NCI-H526 treated with DMSO at 0.1 percent for 48 hours (cell line): ENCODE data around the gene USP2.
A peak's percentile ranks its signal among the peaks of the same experiment; 100 is the strongest.
"Not testable (repeated sequence)": the region's sequence is repeated elsewhere in the genome, so short reads cannot be mapped to it uniquely, and the experiment has no call there.

Experiments
- DNase-seq: peaks from one replicate; lab custom pipeline; 2025; lab: John Stamatoyannopoulos, UW

Gene USP2

DNA sequence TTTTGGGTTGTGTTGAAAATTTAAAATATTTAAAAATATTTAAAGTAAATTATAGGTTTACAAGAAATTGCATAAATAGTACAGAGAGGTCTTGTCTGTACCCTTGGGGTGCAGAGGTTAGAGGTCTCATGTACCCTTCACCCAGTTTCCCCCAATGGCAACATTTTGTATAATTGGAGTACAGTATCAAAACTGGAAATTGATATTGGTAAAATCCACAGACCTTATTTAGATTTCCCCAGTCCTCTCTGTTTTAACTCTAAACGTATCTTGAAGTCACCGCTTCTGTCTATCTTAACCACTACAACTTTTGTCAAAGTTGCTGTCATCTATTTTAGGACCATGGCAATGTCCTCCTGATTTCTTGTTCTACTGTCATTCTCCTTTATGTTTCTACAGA is 30.6 kb upstream of the USP2 start:
- no peak for DNase-seq

DNA sequence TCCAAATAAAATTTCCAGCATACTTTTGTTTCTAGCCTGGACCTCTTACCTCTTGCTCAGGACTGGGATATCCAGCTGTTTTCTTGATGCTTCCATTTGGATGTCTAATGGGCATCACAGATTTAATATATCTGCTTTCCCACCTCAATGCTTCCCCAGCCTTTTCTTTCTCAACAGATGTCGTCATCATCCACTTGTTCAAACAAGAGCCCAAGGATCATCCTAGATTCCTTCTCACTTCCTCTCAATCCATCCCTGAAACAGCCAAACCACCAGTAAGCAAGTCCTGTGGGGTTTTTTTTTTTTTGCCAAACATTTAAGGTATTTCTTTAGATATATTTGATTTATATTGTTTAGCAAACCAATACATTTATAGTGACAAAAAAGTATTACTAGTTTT is 29.0 kb upstream of the USP2 start:
- no peak for DNase-seq

DNA sequence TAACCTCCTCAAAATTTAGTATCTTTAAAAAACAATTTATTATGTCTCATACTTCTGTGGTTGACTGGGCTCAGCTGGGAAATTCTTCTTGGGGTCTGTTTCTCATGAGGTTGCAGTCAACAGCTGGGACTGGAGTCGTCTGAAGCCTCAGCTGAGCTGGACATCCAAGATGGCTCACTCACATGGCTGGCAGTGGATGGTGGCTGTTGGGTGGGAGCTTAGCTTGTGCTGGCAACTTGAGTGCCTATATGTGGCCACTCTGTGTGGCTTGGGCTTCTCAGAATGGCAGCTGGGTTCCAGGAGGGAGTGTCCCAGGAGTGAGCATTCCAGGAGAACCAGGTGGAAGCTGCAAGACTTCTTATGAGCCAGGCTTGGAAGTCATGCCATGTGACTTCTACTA is 28.2 kb upstream of the USP2 start:
- no peak for DNase-seq

DNA sequence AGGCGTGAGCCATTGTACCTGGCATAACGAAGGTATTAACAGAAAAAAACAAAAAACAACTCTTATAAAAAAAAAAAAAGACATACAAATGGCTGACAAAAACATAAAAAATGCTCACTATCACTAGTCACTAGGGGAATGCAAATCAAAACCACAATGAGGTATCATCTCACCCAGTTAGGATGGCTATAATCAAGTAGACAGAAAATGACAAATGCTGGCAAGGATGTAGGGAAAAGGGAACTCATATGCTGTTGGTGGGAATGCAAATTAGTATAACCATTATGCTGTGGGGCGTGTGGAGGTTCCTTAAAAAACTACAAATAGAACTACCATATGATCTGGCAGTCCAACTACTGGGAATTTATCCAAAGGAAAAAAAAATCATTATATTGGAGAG is 24.5 kb upstream of the USP2 start:
- DNase-seq = peak; percentile 87

DNA sequence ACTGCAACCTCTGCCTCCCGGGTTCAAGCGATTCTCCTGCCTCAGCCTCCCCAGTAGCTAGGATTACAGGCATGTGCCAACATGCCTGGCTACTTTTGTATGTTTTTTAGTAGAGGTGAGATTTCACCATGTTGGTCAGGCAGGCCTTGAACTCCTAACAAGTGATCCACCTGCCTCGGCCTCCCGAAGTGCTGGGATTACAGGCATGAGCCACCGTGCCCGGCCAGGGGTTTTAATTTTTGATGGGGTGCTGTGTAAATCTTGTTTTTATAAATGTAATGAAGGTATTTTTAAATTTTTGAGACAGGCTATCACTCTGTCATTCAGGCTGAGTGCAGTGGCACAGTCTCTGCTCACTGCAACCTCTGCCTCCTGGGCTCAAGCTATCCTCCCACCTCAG is 24.0 kb upstream of the USP2 start:
- not testable (repeated sequence) for DNase-seq

DNA sequence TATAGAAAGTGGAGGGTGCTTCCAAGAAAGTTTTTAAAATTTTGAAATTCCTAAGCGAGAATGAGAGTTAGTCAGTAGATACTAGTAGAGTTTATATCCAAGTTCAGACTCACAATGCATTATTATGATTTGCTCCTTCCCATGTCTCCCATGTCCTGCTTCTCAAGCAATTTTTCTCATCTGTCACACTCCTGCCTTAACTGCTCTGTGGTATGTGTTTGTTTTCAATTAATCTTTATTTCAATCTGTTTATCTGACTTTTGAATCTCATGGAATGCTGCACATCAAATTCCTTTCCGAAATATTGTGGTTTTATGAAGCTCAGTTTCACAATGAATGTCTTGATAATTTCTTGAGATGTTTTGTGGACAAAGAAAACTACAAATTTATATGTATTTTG is 23.4 kb upstream of the USP2 start:
- DNase-seq = no peak

DNA sequence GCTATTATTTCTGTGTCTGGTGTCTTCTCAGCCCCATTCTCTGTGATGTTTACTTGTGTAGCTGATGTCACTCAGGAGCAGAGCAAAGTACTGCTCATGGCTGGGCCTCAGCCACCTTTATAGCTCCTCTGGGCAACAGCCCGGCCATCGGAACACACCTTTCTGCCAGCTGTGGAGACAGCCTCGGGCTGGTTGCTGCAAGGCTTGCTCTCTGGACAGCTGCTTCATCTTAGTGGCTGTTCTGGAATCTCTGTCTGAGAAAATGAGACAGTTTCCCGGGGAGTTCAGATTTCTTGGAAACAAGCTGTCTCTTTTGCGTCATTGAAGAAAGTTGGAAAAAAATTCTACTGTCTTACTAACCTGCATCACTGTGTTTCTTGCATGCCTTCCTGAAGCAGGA is 21.5 kb upstream of the USP2 start:
- no peak for DNase-seq

DNA sequence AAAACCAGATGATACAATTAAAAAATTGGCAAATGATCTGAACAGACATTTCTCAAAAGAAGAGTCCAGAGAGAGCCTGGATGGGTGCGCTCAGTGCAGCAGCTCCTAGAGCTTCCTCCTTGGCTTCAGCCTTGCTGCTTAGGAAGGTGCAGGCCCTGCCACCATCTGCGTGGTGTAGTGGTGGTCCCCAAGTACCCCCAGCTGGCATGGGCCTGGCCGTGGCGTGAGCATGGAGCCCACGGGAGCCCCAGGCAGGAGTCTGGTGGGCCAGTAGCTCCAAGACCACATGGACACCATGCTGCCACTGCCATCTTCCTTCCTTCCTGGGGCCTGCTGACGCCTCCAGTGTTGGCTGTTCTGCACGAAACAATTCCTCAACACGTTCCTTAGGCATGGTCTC is 21.0 kb upstream of the USP2 start:
- no peak for DNase-seq

DNA sequence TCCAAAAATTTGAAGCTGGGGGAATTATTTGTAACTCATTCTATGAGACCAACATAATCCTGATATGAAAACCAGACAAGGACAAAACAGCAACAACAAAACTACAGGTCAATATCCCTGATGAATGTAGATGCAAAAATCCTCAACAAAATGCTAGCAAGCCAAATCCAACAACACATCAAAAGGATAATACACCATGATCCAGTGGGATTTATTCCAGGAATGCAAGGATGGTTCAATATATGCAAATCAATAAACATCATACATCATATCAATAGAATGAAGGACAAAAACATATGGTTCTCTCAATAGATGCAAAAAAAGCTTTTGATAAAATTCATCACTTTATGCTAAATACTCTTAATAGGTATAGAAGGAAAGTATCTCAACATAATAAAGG is 19.4 kb upstream of the USP2 start:
- no peak for DNase-seq

DNA sequence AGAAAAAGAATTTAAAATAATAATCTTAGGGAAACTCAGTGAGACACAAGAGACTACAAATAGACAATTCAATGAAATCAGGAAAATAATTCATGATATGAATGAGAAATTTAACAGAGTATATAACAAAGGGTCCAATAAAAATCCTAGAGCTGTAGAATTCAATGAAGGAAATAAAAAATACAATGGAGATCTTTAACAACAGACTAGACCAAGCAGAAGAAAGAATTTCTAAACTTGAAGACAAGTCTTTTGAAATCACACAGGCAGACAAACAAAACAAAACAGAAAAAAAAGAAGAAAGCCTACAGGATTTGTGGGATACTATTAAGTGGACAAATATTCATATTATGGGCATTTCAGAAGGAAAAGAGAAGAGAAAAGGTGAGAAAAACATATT is 16.2 kb upstream of the USP2 start:
- DNase-seq = no peak

DNA sequence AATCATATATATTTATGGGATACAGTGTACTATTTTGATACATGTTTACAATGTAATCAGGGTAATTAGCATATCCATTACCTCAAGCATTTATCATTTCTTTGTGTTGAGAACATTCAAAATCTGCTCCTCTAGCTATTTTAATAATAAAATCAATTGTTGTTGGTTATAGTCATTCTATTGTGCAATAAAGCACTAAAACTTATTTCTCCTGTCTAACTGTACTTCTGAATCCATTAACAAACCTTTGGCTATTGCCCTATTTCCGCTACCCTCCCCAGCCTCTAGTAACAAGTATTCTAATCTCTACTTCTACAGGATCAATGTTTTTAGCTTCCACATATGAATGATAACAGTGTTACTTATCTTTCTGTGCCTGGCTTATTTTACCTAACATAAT is 15.3 kb upstream of the USP2 start:
- DNase-seq = no peak

DNA sequence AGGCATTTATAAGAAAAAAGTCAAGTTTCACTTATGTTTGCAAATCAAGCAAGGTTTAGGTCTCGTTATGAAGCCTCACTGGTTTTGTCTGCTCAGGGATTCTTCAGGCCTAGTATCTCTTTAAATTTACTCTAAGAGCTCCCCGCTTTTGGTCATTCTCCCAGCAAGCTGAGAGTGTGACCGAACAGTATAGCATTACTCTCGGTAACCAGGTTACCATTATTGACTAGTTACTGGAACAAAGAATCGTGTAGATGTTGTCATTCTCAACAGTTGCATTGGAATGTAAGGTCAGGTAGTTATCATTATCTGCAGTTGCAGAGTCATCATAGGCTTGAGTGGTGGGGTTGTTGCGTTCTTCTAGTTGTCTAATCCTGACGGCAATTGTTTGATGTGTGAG is 9.8 kb upstream of the USP2 start:
- DNase-seq = no peak

DNA sequence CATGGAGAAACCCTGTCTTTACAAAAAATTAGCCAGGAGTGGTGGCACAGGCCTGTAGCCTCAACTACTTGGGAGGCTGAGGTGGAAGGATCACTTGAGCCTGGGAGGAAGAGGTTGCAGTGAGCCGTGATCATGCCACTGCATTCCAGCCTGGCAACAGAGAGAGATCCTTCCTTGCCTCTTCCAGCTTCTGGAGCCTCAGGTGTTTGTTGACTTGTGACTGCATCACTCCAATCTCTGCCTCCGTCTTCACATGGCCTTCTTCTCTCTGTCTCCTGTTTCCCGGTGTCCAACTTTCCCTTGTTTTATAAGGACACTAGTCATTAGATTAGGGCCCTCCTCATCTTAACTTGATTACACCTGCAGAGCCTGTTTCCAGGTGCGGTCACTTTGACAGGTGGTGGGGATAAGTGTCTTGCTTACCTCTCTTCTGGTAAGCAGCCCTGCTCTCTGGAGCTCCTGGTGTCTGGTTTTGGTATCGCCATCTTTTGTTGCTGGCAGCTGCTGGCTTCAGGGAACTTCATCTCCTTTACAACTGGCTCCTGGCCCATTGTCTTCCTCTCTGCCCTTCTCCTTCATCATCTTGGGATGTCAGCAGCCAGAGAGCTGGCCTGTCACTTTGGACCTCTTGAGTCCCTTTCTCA is 8.2 kb upstream of the USP2 start:
- DNase-seq = peak; percentile 59

DNA sequence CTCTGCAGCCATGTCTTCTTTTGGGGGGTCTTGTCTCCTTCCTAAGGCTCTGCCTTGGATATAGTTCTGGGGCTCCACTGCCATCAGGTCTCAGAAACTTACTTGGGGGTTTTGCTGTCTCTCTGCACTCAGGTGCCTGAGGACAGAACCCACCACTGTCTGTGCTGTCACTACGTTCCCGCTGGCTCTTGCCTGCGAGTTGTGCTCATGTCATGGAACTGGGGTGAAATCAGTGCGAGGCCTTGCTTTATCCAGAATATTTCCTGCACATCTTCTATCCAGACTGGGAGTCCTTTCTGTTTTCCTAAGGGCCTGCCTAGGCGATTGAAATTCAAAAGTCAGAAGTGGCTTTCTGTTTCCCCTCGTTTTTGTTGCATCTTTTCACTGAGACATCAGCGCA is 6.6 kb upstream of the USP2 start:
- no peak for DNase-seq

DNA sequence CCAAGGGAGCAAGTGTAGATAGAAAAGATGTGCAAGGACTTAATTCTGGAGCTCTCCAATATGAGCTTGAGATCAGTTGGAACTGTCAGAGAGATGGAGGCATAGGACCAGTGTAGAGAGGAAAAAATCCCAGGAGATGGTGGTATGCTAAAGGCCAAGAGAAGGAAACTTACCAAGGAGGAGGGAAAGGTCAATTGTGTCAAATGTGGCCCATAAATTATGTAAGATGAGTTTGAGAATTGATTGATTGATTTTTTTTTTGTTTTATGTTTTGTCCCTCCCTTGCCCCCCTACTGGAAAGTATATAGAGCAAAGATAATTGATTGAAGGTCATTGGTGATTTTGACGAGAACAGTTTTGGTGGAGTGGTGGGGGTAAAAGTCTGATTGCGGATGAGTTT is 2.8 kb upstream of the USP2 start:
- no peak for DNase-seq

DNA sequence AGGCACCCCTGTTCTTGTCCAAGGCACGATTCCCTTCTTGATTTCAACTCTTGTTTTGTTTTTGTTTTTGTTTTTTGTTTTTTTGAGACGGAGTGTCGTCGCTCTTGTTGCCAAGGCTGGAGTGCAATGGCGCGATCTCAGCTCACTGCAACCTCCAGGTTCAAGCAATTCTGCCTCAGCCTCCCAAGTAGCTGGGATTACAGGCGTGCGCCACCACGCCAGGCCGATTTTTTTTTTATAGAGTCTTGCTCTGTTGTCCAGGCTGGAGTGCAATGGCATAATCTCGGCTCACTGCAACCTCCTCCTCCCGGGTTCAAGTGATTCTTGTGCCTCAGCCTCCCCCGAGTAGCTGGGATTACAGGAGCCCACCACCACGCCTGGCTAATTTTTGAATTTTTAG is 1.0 kb upstream of the USP2 start:
- DNase-seq = not testable (repeated sequence)

DNA sequence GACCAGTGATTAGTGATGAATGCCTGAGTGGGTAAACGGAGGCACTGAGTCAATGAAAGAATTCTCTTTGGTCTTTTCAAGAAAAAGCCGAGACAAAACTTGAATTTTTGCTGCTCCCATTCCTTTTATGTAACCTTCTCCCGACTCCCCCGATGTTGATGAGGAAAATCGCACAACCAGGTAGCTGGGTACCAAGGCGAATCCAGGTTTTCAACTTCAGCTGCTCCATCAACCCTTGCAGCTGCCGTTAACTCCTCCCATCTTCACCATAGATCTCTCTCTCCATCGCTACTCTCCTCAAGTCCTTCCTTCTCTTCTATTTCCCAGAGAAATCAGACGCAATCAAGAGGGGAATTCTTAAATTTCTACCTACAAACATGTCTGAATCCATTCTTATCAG is 611 bp upstream of the USP2 start:
- DNase-seq = no peak

DNA sequence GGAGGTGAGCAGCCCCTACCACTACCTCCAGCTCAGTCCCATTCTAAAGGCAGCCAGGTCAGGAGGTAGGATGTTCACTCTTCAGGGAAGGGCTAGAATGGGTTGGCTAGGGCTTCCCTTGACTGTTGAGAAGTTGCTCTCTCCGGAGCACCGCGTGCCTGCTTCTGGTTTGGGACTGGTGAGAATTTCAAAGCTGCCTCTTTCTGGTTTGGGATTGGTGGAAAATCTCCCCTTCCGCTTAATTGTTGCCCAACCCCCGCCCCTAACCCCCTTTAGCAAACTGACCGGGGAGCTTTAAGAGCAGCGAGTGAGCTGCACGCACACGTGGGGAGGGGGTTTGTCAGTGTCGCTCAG is 686 bp downstream of the USP2 start:
- peak; percentile 57 for DNase-seq

DNA sequence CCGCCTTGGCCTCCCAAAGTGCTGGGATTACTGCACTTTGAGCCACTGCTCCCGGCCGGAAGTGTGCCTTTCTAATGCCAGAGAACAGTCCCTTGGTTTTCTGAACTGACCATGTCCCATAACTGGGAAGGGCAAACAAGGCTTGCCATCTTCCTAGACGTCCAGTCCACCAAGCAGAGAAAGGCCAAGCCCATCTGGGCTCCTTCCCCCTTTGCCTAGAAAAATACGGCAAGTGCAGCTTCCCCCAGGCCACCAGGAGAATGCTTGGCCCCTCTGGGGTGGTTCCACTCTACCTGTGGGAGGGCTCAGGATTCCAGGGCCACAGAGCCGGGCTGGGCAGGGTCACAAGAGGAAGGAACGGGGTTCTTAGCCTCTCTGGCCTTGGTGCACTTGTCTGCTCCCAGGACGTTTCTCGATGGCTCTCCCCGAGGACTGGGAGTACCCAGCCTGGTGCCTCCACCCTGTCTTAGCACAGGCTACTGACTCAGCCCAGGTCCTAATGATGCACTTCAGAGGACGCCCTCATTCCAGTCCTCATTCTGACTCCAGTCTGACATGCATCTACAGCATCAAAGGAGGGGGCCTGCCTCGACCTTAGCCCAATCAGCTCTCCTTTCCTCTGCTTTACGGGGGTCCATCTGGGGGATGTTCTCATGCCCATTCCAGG is 1.2 kb downstream of the USP2 start:
- no peak for DNase-seq

DNA sequence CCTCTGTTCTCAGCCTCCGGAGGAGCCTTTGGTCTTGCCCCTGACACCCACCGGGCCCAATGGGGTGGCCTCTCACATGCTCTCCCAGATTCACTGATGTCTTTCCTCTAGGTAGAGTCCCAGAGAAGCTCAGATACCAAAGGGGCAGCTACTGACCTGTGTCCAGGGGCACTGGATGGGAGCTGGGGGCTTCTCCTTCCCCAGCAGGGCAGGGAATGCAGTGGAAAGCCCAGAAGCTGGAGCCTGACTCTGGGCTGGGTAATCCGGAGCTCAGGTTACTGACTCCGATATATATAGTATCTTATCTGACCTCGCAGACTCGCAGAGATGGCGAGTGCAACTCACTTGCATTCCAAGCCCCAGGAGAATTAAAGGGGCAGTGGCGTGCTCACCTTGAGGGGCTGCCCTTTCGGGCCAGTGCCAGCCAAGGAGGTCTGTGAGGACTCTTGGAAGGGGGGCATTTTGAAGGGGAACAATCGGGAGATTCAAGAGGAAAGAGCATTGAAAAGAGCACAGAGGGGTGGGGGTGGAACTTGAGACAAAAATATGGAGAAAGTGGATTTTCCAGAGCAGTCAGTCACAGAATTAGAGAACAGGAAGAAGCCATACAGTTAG is 2.5 kb downstream of the USP2 start:
- peak; percentile 22 for DNase-seq

DNA sequence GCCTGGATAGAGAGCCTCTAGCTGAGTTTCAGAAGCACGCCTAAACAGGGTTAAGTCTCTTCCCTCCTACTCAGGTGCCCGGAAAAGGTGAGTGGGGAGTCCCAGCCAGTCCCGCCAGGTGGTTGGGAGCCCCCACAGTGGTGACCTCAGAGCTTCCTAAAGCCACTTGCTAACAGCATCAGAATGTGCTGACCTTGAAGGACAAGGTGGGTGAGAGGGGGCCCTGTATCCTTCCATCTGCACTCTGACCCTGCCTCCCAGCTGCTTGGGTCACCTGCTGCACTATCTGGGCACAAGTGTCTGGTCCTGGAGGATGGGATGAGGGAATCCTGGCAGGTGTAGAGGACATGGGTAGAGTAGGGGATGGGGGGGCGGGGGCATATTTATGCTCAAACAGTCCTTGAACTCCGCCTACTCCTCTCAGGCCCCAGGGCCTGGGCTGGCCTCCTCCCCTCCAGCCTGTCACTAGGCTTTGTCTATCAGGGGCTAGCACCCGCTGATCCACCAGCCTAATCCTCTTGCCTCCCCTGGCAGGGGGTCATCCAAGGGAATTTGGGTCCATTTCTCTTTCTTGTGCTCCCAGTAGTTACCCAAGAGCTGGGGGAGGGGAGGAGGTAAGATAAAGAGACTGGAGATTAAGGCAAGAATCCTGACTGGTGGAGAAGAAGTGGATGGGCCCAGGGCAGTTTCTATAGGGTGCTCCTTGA is 3.4 kb downstream of the USP2 start:
- DNase-seq = no peak

DNA sequence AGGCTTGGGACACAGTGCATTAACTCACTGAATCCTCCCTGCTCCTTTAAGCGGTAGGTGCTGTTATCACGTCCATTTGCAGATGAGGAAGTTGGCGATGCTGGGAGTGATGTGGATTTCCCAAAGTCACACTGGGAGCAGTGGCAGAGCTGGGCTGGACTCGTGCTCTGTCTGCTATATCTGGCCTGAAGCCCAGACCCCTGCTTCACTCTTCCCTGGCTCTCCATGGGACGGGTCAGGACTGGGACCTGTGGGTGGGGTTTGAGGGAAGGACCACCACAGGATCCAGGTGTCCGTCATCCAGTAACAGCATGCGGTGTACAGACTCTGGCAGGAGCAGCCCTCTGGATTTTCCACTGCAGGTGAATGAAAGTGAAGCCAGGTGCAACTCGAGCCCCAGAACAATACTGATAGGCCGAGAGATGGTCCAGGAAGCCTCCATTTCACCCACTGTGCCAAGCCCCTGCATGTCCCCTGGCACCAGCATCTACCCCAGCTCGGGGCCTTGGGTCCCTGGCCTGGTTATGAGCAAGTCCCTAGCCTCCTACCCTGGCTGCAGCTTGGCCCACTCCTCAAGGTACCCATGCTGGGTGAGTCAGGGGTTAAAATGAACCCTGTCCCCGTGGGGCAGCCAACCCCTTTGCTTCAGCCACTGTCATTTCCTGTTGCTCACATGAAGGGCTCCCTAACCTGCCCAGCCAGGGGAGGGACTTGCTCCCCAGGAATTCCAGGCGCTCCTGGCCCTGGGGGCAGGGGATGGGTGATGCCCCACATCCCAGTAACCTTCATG is 4.2 kb downstream of the USP2 start:
- DNase-seq = peak; percentile 48
